ENCODE results near the gene B4GAT1. TPM values are rescaled to one million over a fixed set of nuclear protein-coding genes. Genes with fewer than 3 reads are reported as not detected.

B4GAT1 gene
- total RNA-seq, 3 donors from 2014 or later = 13.4 to 34.6 (median 13.4) TPM

- no peak for TF ChIP-seq CTCF (IDR thresholded peaks at IDR 0.05)
- H3K36me3 ChIP-seq (ENCODE audit: low read depth) = no peaks in the 10 kb centered on the region
- intact Hi-C loops (cut with DNase I, micrococcal nuclease) = no loop called here
Observed at GRCh38 chr11:66367561-66368312, 20.3 kb upstream of the B4GAT1 start.

GRCh38 chr11:66366844-66367477, 19.5 kb upstream of the B4GAT1 start:
- no peak for DNase-seq
- intact Hi-C loops (cut with DNase I, micrococcal nuclease) = no loop called here
- no peak for TF ChIP-seq CTCF (IDR thresholded peaks at IDR 0.05)
- H3K36me3 ChIP-seq (ENCODE audit: low read depth) = no peaks in the 10 kb centered on the region
- H3K9me3 ChIP-seq = no peaks in the 10 kb centered on the region
- peaks cover 3% of the 10 kb centered on the region for H3K4me1 ChIP-seq (ENCODE audit: low read depth)
- ATAC-seq = no peak
- no peak overlapping the region for H3K4me3 ChIP-seq

More at GRCh38 chr11:66367561-66368312, 20.3 kb upstream of the B4GAT1 start:
- DNase-seq (peak in 1 of 3 donors; percentile 23), ATAC-seq (no peak)
- no peaks in the 10 kb centered on the region for H3K9me3 ChIP-seq
- peaks cover 3% of the 10 kb centered on the region for H3K4me1 ChIP-seq (ENCODE audit: low read depth)
- no peak overlapping the region for H3K4me3 ChIP-seq

DNA sequence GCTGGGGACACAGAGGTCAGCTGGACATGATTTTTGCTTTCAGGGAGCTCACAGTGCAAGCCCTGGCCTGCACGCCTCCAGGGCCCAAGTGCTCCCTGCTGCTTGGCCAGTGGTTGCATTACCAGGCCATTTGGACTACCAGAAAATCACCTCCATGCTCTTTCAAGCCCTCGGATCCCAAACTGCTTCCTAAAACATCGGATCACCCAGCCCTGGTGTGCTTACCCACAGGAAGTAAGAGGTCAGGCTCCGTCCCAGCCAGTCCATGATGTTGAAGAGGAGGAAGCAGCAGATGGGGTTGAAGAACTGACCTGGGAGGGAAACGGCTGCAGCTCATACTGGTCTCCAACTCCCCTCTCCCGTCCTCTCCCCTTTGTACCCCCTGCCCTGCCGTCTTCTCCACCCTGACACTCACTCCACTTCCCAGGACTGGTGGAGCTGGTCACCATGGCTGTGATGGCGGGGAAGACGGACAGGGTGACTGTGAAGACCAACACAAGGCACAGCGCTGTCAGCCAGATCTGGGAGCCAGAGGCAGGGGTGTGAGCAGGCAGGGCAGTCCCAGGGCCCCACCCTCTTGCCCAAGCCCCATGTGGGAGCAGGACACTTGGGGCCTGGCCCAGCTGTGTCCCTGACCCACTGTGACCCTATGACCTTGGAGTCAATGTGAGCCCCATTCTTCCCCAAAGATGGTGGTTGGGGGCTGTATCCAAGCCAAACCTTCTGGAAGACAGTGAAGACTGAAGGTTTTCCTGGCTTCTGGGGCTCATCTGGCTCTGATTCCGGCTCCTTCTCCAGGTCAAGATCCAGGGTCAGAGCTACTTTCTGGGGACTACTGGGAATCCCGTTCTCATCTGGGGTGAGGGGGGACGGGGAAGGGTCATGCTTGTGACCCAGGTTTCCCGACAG, 18.5 kb upstream of the B4GAT1 start:
- H3K36me3 ChIP-seq (ENCODE audit: low read depth) = no peaks in the 10 kb centered on the region
- TF ChIP-seq CTCF (IDR thresholded peaks at IDR 0.05) = no peak
- ATAC-seq (no peak), DNase-seq (peak in 1 of 3 donors; percentile 34)
- H3K9me3 ChIP-seq = no peaks in the 10 kb centered on the region
- H3K4me3 ChIP-seq = no peak overlapping the region
- intact Hi-C loops (cut with DNase I, micrococcal nuclease) = no loop called here
- peaks cover 2% of the 10 kb centered on the region for H3K4me1 ChIP-seq (ENCODE audit: low read depth)

- Histone ChIP-seq H3K4me1 (ENCODE audit: low read depth) (no peaks in the 10 kb centered on the region), H3K4me3 (no peak overlapping the region), H3K9me3 (no peaks in the 10 kb centered on the region), H3K36me3 (ENCODE audit: low read depth) (no peaks in the 10 kb centered on the region)
- no peak for TF ChIP-seq CTCF (IDR thresholded peaks at IDR 0.05)
- no peak for ATAC-seq
- intact Hi-C loops (cut with DNase I, micrococcal nuclease) = no loop called here
- DNase-seq = peak in 1 of 3 donors; percentile 32
Observed at GRCh38 chr11:66365166-66365565, 17.7 kb upstream of the B4GAT1 start.

DNA sequence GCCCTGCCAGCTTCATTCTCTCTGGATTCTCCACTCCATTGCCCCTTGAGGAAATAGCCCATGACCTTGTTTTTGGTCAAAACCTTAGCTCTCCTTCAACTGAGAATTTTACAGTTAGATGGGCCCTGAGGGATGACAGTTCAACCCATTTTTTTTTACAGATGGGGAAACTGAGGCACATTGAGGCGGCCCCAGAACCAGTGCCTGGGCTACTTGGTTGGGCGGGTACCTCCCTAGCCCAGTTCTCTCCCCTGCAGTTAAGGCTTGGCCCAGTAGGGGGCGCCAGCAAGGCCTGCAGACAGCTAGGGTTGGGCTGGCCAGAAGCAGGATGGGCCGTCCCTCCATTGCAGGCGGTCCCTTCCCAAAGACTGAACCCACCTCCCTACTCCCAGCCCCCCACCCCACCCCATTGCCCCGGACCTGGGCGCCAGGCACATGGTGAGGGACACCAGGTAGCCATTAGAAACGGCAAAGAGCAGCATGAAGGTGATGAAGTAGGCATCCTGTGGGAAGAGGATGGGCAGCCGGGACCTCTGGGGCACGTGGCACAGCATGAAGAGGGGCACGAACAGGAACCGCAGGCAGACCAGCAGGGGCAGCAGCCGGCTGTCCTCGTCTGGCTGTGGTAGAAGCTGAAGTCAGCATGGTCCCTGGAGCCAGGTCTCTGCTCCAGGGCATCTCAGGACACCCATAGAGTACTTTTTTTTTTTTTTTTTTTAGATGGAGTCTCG, 16.5 kb upstream of the B4GAT1 start:
- H3K36me3 ChIP-seq (ENCODE audit: low read depth) = no peaks in the 10 kb centered on the region
- H3K4me3 ChIP-seq = no peak overlapping the region
- H3K9me3 ChIP-seq = no peaks in the 10 kb centered on the region
- peak; percentile 88 for TF ChIP-seq CTCF (IDR thresholded peaks at IDR 0.05)
- ATAC-seq = peak; percentile 75
- DNase-seq = peak; percentile 70 to 83 (median 78)
- H3K4me1 ChIP-seq (ENCODE audit: low read depth) = no peaks in the 10 kb centered on the region
- intact Hi-C loops (cut with DNase I, micrococcal nuclease) = no loop called here

All from mucosa of descending colon (tissue), 3 donors.